GM19463 (cell line): ENCODE data around the gene CCL17.

Source experiments
- ATAC-seq: cut with Tn5 transposase; IDR thresholded peaks from one replicate; pipeline ENCODE4 v1.9.1; 2021; ENCODE audit warnings: mild to moderate bottlenecking, moderate library complexity; ENCODE audit not compliant: unreplicated experiment

The CCL17 gene

GRCh38 chr16:57377080-57377841, 27.3 kb upstream of the CCL17 start:
- peak; percentile 78 for ATAC-seq

- ATAC-seq = no peak
Observed at GRCh38 chr16:57379579-57379978, 25.0 kb upstream of the CCL17 start.

GRCh38 chr16:57380671-57381462, 23.7 kb upstream of the CCL17 start:
- ATAC-seq = no peak

GRCh38 chr16:57381791-57382534, 22.6 kb upstream of the CCL17 start:
- ATAC-seq = no peak

GRCh38 chr16:57382535-57383275, 21.9 kb upstream of the CCL17 start:
- no peak for ATAC-seq

GRCh38 chr16:57383276-57384247, 21.0 kb upstream of the CCL17 start:
- ATAC-seq = no peak

- ATAC-seq = no peak
Observed at GRCh38 chr16:57384248-57385070, 20.1 kb upstream of the CCL17 start.

GRCh38 chr16:57385083-57385482, 19.5 kb upstream of the CCL17 start:
- no peak for ATAC-seq

GRCh38 chr16:57386381-57386951, 18.1 kb upstream of the CCL17 start:
- no peak for ATAC-seq

- peak; percentile 34 for ATAC-seq
Observed at GRCh38 chr16:57387598-57388354, 16.8 kb upstream of the CCL17 start.

GRCh38 chr16:57388359-57389086, 16.0 kb upstream of the CCL17 start:
- peak; percentile 72 for ATAC-seq

GRCh38 chr16:57389087-57389468, 15.5 kb upstream of the CCL17 start:
- no peak for ATAC-seq

- ATAC-seq = no peak
Observed at GRCh38 chr16:57390636-57391295, 13.8 kb upstream of the CCL17 start.

- no peak for ATAC-seq
Observed at GRCh38 chr16:57391300-57391699, 13.3 kb upstream of the CCL17 start.

- ATAC-seq = no peak
Observed at GRCh38 chr16:57391708-57392107, 12.9 kb upstream of the CCL17 start.

GRCh38 chr16:57392694-57393093, 11.9 kb upstream of the CCL17 start:
- ATAC-seq = no peak

GRCh38 chr16:57394444-57394843, 10.1 kb upstream of the CCL17 start:
- no peak for ATAC-seq
